Measurements from ENCODE around the gene CCDC186. TPM values are rescaled to one million over a fixed set of nuclear protein-coding genes. Genes with fewer than 3 reads are reported as not detected.

The CCDC186 gene
- total RNA-seq, 1 experiment from 2014 or later, result 14.3 TPM

DNA sequence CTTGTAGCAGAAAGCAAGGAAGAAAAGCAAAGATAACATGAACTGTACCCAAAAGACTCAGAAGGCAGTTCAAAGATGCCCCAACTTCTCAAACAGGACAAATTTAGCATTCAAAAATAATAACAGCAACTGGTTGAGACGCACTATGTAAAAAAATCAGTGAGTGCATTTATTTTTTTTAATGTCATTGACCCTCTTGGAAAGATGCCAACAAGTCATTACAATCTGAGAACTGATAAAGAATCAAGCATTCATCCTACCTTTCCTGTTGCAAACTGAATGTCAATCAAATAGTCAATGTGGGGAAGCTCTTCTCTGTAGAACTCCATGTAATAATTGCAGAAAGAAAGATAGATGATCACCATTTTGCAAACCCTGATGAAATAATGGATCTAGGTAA, 1.7 kb upstream of the CCDC186 start:
- intact Hi-C loops (cut with micrococcal nuclease; ENCODE audit: unreplicated experiment), result loop anchor here (10.0 kb wide), 1 partner anchor 99 kb away; no protein-coding TSS in a partner anchor
- Histone ChIP-seq H3K27ac (peak overlapping the region; percentile 92), H3K4me3 (peak overlapping the region; percentile 89; the same call in 1 of the 2 replicates), H4K20me1 (ENCODE audit: insufficient read depth) (no peaks in the 10 kb centered on the region; the same call in 1 of the 2 replicates), H3K9me2 (ENCODE audit: insufficient read depth) (no peaks in the 10 kb centered on the region), H3K27me3 (ENCODE audit: insufficient read depth, low read depth) (no peaks in the 10 kb centered on the region), H3F3A (ENCODE audit: insufficient read depth, low read depth) (peaks cover 14% of the 10 kb centered on the region), H3K4me2 (peak overlapping the region; percentile 96), H2AFZ (no peak overlapping the region), H3K79me2 (ENCODE audit: low read depth) (peaks cover 32% of the 10 kb centered on the region), H3K9me3 (ENCODE audit: insufficient read depth, low read depth) (no peaks in the 10 kb centered on the region), H3K4me1 (replicated peaks; ENCODE audit: insufficient read depth) (peaks cover 32% of the 10 kb centered on the region), H3K36me3 (ENCODE audit: low read depth) (no peaks in the 10 kb centered on the region)
- POLR2A ChIA-PET (ENCODE audit: unreplicated experiment), result no interaction called here
- CTCF ChIA-PET, result no interaction called here
- no peak for DNase-seq
- no TSS peak for BruUV-seq (replicated peaks)
- TF ChIP-seq, protein P1, sequence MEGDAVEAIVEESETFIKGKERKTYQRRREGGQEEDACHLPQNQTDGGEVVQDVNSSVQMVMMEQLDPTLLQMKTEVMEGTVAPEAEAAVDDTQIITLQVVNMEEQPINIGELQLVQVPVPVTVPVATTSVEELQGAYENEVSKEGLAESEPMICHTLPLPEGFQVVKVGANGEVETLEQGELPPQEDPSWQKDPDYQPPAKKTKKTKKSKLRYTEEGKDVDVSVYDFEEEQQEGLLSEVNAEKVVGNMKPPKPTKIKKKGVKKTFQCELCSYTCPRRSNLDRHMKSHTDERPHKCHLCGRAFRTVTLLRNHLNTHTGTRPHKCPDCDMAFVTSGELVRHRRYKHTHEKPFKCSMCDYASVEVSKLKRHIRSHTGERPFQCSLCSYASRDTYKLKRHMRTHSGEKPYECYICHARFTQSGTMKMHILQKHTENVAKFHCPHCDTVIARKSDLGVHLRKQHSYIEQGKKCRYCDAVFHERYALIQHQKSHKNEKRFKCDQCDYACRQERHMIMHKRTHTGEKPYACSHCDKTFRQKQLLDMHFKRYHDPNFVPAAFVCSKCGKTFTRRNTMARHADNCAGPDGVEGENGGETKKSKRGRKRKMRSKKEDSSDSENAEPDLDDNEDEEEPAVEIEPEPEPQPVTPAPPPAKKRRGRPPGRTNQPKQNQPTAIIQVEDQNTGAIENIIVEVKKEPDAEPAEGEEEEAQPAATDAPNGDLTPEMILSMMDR (conservative IDR thresholded peaks at IDR 0.05), result no peak
- no peak for TF ChIP-seq EZH2 (IDR thresholded peaks at IDR 0.05; ENCODE audit: low read depth)

DNA sequence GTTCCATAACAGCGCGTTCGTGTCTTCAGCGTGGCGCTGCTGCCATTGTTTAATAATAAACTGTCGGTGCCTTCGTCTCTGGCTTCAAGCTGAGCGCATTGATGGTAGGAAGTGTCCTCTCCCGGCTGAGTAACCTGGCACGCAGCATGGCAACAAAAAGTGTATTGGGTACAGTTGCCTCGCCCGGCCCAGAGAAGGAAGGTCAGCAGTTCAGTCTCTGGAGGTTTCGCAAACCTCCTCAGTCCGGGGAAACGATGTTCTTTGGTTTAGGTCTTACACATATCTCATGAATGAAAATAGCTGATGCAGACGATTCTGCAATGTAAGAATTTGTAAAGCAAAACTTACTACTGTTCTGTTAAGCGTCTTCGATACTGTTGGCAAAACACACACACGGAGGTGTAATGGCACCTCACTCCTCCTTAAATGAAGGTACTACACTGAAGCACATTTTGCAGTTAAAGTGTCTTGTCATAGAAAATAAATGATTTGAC, 739 bp upstream of the CCDC186 start:
- no peaks in the 10 kb centered on the region for H3K27me3 ChIP-seq (ENCODE audit: insufficient read depth, low read depth)
- peaks cover 14% of the 10 kb centered on the region for H3F3A ChIP-seq (ENCODE audit: insufficient read depth, low read depth)
- H3K27ac ChIP-seq, result peak overlapping the region; percentile 92
- no TSS peak for BruUV-seq (replicated peaks)
- H3K9me2 ChIP-seq (ENCODE audit: insufficient read depth), result no peaks in the 10 kb centered on the region
- intact Hi-C loops (cut with micrococcal nuclease; ENCODE audit: unreplicated experiment), result loop anchor here (1.0 to 10.0 kb wide), 3 partner anchors 8 to 100 kb away; no protein-coding TSS in a partner anchor
- DNase-seq, result peak; percentile 56 to 82
- peaks cover 32% of the 10 kb centered on the region for H3K4me1 ChIP-seq (replicated peaks; ENCODE audit: insufficient read depth)
- no peak for TF ChIP-seq EZH2 (IDR thresholded peaks at IDR 0.05; ENCODE audit: low read depth)
- TF ChIP-seq, protein P1 (conservative IDR thresholded peaks at IDR 0.05), result no peak
- no peaks in the 10 kb centered on the region for H3K9me3 ChIP-seq (ENCODE audit: insufficient read depth, low read depth)
- peak overlapping the region; percentile 89 for H3K4me3 ChIP-seq
- no peaks in the 10 kb centered on the region; the same call in 1 of the 2 replicates for H4K20me1 ChIP-seq (ENCODE audit: insufficient read depth)
- peaks cover 41% of the 10 kb centered on the region for H3K79me2 ChIP-seq (ENCODE audit: low read depth)
- H3K4me2 ChIP-seq, result peak overlapping the region; percentile 96
- ChIA-PET POLR2A (ENCODE audit: unreplicated experiment) (interaction anchor here (0.6 to 0.7 kb wide), 2 partner anchors 25 to 400 kb away, joined by 4 to 5 read pairs; no protein-coding TSS in a partner anchor), CTCF (no interaction called here)
- H3K36me3 ChIP-seq (ENCODE audit: low read depth), result peaks cover 2% of the 10 kb centered on the region; the same call in 1 of the 2 replicates
- peak overlapping the region; percentile 83 for H2AFZ ChIP-seq

DNA sequence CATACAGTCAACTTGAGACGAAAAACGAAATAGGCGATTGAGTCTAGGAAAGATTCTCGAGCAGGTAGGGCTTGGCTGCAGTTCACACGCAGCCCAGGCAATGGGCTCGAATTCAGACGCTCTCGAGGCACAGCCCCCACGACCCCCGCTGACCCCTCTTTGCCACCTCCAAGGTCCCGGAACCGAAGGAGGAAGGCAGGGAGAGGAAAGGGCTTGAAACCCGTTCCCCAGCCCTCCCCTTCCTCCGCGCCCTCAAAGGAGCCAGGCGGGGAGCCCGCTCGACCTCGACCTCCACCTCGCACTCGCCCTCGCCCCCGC, 441 bp downstream of the CCDC186 start:
- Histone ChIP-seq H3K79me2 (ENCODE audit: low read depth) (peaks cover 51% of the 10 kb centered on the region), H2AFZ (peak overlapping the region; percentile 92), H3K4me3 (peak overlapping the region; percentile 89), H3K27me3 (ENCODE audit: insufficient read depth, low read depth) (no peaks in the 10 kb centered on the region), H4K20me1 (ENCODE audit: insufficient read depth) (no peaks in the 10 kb centered on the region; the same call in 1 of the 2 replicates), H3K27ac (peak overlapping the region; percentile 92), H3F3A (ENCODE audit: insufficient read depth, low read depth) (peaks cover 14% of the 10 kb centered on the region), H3K36me3 (ENCODE audit: low read depth) (peaks cover 10% of the 10 kb centered on the region; the same call in 1 of the 2 replicates), H3K4me1 (replicated peaks; ENCODE audit: insufficient read depth) (peaks cover 32% of the 10 kb centered on the region), H3K9me2 (ENCODE audit: insufficient read depth) (no peaks in the 10 kb centered on the region), H3K4me2 (peak overlapping the region; percentile 96), H3K9me3 (ENCODE audit: insufficient read depth, low read depth) (peaks cover 3% of the 10 kb centered on the region)
- BruUV-seq (replicated peaks), result TSS peak; percentile 63
- no peak for DNase-seq
- CTCF ChIA-PET, result no interaction called here
- intact Hi-C loops (cut with micrococcal nuclease; ENCODE audit: unreplicated experiment), result loop anchor here (10.0 kb wide), 1 partner anchor 101 kb away; no protein-coding TSS in a partner anchor
- TF ChIP-seq, protein P1 (conservative IDR thresholded peaks at IDR 0.05), result no peak
- TF ChIP-seq EZH2 (IDR thresholded peaks at IDR 0.05; ENCODE audit: low read depth), result no peak
- POLR2A ChIA-PET (ENCODE audit: unreplicated experiment), result interaction anchor here (0.6 kb wide), 1 partner anchor 1207 kb away, joined by 4 read pairs; no protein-coding TSS in a partner anchor

Measured in PC-9 (cell line).